Right lobe of liver (tissue), 6 donors: ENCODE measurements around the gene BEAN1. TPM values are rescaled to one million over a fixed set of nuclear protein-coding genes. Genes with fewer than 3 reads are reported as not detected.
A peak's percentile ranks its signal among the peaks of the same experiment; 100 is the strongest.
"Not testable (repeated sequence)": the region's sequence is repeated elsewhere in the genome, so short reads cannot be mapped to it uniquely, and the experiment has no call there.

Experiments used
- ATAC-seq, 4 donors: fragments of 200-7000 bp; cut with Tn5 transposase; one replicate each; pipeline ENCODE4 v1.9.1; 2020; ENCODE audit warnings: mild to moderate bottlenecking in 4 of 4, moderate library complexity in 4 of 4
- DNase-seq, 3 donors: peaks; one replicate each; pipeline ENCODE4 v3.0.0-alpha.2; 2020
- H3K27ac ChIP-seq, 3 donors: fragments of 200-600 bp; one replicate each; pipeline ENCODE4 v1.8.0; 2022
- H3K27me3 ChIP-seq, 2 donors: fragments of 200-600 bp; one replicate each; pipeline ENCODE4 v1.8.0; 2022
- H3K36me3 ChIP-seq, 4 donors: fragments of 200-600 bp; sonication (generic) in 1 of 4; one replicate each; pipeline versions ENCODE4 v1.5.1 to v1.8.0; 2017 to 2022; ENCODE audit warnings: control low read depth in 1 of 4
- H3K4me1 ChIP-seq, 4 donors: fragments of 200-600 bp; sonication (generic) in 1 of 4; one replicate each; pipeline versions ENCODE4 v1.5.1 to v1.8.0; 2017 to 2022; ENCODE audit warnings: control low read depth in 1 of 4
- H3K4me3 ChIP-seq, 3 donors: fragments of 200-600 bp; one replicate each; pipeline ENCODE4 v1.8.0; 2022
- H3K9me3 ChIP-seq, 4 donors: fragments of 200-600 bp; sonication (generic) in 1 of 4; one replicate each; pipeline versions ENCODE4 v1.5.1 to v1.8.0; 2017 to 2022; ENCODE audit warnings: control low read depth in 1 of 4
- CTCF ChIP-seq, 4 donors: fragments of 200-600 bp in 3 of 4; fragments of 450-650 bp in 1 of 4; IDR thresholded peaks; one replicate each; pipeline versions ENCODE4 v1.5.1 to v1.8.0; 2016 to 2022; ENCODE audit warnings: antibody characterized with exemption in 4 of 4, mild to moderate bottlenecking in 2 of 4
- POLR2A ChIP-seq: fragments of 450-650 bp; IDR thresholded peaks from one replicate; pipeline ENCODE4 v1.6.1; 2017; ENCODE audit warnings: antibody characterized with exemption, mild to moderate bottlenecking
- WGBS: methylation state at CpG from one replicate; pipeline ENCODE4 v1.1.6; 2018; ENCODE audit warnings: low coverage, low lambda C conversion rate; ENCODE audit not compliant: insufficient coverage; ENCODE audit errors: missing lambda C conversion rate; 5-methylcytosine and 5-hydroxymethylcytosine counted together
- intact Hi-C, 2 donors: fragments of 100-400 bp; cut with DNase I; formaldehyde crosslinking; loops; one replicate each; pipeline versions ENCODE4 v1.11.2 to v1.14.1; 2022
- total RNA-seq, 6 experiments: library from RNA; depleted of rRNA in 2 of 6; stranded (reverse); fragments of >200 nt in 2 of 6; fragmentation: NEBNext Ultra II Directional in 3 of 6; extraction: Animal tissue kit (Norgen Biotek cat#: 25700) in 3 of 6; gene quantifications; one replicate each; pipeline versions ENCODE4 v1.1.0 to v1.2.4, GENCODE V29; 2016 to 2023
- donor health status: DM: no; HTN: yes; CAD: no.
- donor health status: DM: no; HTN: no; CAD: no.
- donor health status: DM: no; HTN: no; CAD: no.
- donor health status: DM: no; HTN: yes; CAD: no.
- donor health status: DM: no; HTN: yes; CAD: no.

The BEAN1 gene
- total RNA-seq, 6 experiments from 2014 or later = 0.09 to 0.26 (median 0.10) TPM; not detected in 3

GRCh38 chr16:66447491-66447890 is 20.4 kb downstream of the BEAN1 start:
- DNase-seq (peak in 2 of 3 donors; percentile 76 to 77), ATAC-seq (peak in 3 of 4 donors; percentile 19 to 89 (median 26))
- Histone ChIP-seq H3K4me1 (peaks cover 0 to 5% (median 0%) of the 10 kb centered on the region in 4 donors), H3K27ac (no peak overlapping the region), H3K9me3 (no peaks in the 10 kb centered on the region), H3K27me3 (no peaks in the 10 kb centered on the region), H3K4me3 (no peak overlapping the region), H3K36me3 (no peaks in the 10 kb centered on the region)
- TF ChIP-seq POLR2A (no peak), CTCF (IDR thresholded peaks at IDR 0.05) (no peak)
- intact Hi-C loops = no loop called here

- WGBS = 86% methylated on average over 3 of the region's 3 CpGs
- ATAC-seq (no peak), DNase-seq (no peak)
- Histone ChIP-seq H3K36me3 (no peaks in the 10 kb centered on the region), H3K27ac (no peak overlapping the region), H3K27me3 (no peaks in the 10 kb centered on the region), H3K4me3 (no peak overlapping the region), H3K4me1 (peaks cover 0 to 5% (median 0%) of the 10 kb centered on the region in 4 donors), H3K9me3 (no peaks in the 10 kb centered on the region)
- TF ChIP-seq CTCF (IDR thresholded peaks at IDR 0.05) = no peak
- TF ChIP-seq POLR2A = no peak
- intact Hi-C loops = no loop called here
Measured at GRCh38 chr16:66451548-66451947, 24.5 kb downstream of the BEAN1 start.

GRCh38 chr16:66453230-66453629 is 26.1 kb downstream of the BEAN1 start:
- DNase-seq, H3K4me3 ChIP-seq, H3K27me3 ChIP-seq, H3K27ac ChIP-seq, intact Hi-C loops, ATAC-seq, H3K9me3 ChIP-seq, H3K4me1 ChIP-seq, H3K36me3 ChIP-seq: not testable (repeated sequence)
- WGBS = 100% methylated on average over 1 of the region's 1 CpG

- no peak overlapping the region for H3K4me3 ChIP-seq
- 56% methylated on average over 1 of the region's 1 CpG for WGBS
- no peak for ATAC-seq
Measured at GRCh38 chr16:66454751-66455150, 27.7 kb downstream of the BEAN1 start.

GRCh38 chr16:66455970-66456369 is 28.9 kb downstream of the BEAN1 start:
- ATAC-seq (peak in 2 of 4 donors; percentile 17 to 58), DNase-seq (no peak)

More at GRCh38 chr16:66454751-66455150, 27.7 kb downstream of the BEAN1 start:
- Histone ChIP-seq H3K9me3 (no peaks in the 10 kb centered on the region), H3K4me1 (no peaks in the 10 kb centered on the region), H3K36me3 (no peaks in the 10 kb centered on the region), H3K27me3 (no peaks in the 10 kb centered on the region), H3K27ac (no peak overlapping the region)
- TF ChIP-seq CTCF (IDR thresholded peaks at IDR 0.05) = no peak
- intact Hi-C loops = no loop called here
- DNase-seq = no peak

More at GRCh38 chr16:66455970-66456369, 28.9 kb downstream of the BEAN1 start:
- H3K27ac ChIP-seq = no peak overlapping the region
- no peak overlapping the region for H3K4me3 ChIP-seq
- no peak for TF ChIP-seq CTCF (IDR thresholded peaks at IDR 0.05)
- TF ChIP-seq POLR2A = no peak
- WGBS = 25% methylated on average over 1 of the region's 1 CpG
- intact Hi-C loops = no loop called here
- H3K9me3 ChIP-seq = no peaks in the 10 kb centered on the region
- H3K4me1 ChIP-seq = no peaks in the 10 kb centered on the region
- no peaks in the 10 kb centered on the region for H3K27me3 ChIP-seq
- H3K36me3 ChIP-seq = no peaks in the 10 kb centered on the region
